ENCODE results near the gene IGFLR1.
"Not testable (repeated sequence)": the region's sequence is repeated elsewhere in the genome, so short reads cannot be mapped to it uniquely, and the experiment has no call there.

The IGFLR1 gene

DNA sequence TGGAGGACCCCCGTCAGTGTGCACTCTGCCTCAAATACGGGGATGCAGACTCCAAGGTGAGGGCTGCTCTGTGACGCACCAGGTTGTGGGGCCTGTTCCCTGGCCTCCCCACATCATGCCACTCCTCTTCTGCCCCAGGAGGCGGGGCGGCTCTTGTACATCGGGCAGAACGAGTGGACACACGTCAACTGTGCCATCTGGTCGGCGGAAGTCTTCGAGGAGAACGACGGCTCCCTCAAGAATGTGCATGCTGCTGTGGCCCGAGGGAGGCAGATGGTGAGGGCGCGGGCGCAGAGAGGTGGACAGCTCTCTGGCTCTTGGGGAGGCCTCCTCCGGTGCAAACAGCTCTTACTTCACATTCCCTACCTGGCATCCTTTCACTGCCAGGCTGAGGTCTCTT lies 13.2 kb downstream of the IGFLR1 start:
- Histone ChIP-seq H3K27ac (no peak overlapping the region), H3K4me3 (no peak overlapping the region)
- DNase-seq (ENCODE audit: low spot score): no peak
- TF ChIP-seq, protein P1, sequence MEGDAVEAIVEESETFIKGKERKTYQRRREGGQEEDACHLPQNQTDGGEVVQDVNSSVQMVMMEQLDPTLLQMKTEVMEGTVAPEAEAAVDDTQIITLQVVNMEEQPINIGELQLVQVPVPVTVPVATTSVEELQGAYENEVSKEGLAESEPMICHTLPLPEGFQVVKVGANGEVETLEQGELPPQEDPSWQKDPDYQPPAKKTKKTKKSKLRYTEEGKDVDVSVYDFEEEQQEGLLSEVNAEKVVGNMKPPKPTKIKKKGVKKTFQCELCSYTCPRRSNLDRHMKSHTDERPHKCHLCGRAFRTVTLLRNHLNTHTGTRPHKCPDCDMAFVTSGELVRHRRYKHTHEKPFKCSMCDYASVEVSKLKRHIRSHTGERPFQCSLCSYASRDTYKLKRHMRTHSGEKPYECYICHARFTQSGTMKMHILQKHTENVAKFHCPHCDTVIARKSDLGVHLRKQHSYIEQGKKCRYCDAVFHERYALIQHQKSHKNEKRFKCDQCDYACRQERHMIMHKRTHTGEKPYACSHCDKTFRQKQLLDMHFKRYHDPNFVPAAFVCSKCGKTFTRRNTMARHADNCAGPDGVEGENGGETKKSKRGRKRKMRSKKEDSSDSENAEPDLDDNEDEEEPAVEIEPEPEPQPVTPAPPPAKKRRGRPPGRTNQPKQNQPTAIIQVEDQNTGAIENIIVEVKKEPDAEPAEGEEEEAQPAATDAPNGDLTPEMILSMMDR (IDR thresholded peaks at IDR 0.05): no peak

- Histone ChIP-seq H3K27ac (no peak overlapping the region), H3K4me3 (no peak overlapping the region)
- TF ChIP-seq, protein P1 (IDR thresholded peaks at IDR 0.05): no peak
- DNase-seq (ENCODE audit: low spot score): no peak
These were observed 14.1 kb downstream of the IGFLR1 start for GRCh38 chr19:35727956-35728706.

- DNase-seq (ENCODE audit: low spot score): no peak
- H3K27ac ChIP-seq: no peak overlapping the region
- H3K4me3 ChIP-seq: no peak overlapping the region
- TF ChIP-seq, protein P1 (IDR thresholded peaks at IDR 0.05): no peak
These were observed 14.9 kb downstream of the IGFLR1 start for GRCh38 chr19:35727053-35727955.

DNA sequence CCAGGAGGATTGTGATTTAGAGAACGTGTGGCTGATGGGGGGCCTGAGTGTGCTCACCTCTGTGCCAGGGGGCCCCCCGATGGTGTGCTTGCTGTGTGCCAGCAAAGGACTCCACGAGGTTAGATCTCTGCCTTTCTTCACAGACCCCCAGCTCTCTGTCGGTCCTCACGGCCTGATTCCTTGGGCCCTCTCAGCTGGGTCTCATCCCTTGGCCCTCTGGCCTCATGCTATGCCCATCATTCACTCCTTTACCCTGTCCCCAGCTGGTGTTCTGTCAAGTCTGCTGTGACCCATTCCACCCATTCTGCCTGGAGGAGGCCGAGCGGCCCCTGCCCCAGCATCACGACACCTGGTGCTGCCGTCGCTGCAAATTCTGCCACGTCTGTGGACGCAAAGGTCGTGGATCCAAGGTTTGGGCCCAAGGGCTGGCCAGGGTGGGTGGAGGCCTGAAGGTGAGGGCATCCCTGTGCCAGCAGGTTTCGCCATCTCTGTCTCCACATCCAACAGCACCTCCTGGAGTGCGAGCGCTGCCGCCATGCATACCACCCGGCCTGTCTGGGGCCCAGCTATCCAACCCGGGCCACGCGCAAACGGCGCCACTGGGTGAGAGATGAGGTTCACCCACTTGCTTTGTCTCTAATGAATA lies 16.9 kb downstream of the IGFLR1 start:
- H3K27ac ChIP-seq: no peak overlapping the region
- no peak for DNase-seq (ENCODE audit: low spot score)
- no peak overlapping the region for H3K4me3 ChIP-seq
- TF ChIP-seq, protein P1 (IDR thresholded peaks at IDR 0.05): no peak

GRCh38 chr19:35724560-35724959 lies 17.7 kb downstream of the IGFLR1 start:
- Histone ChIP-seq H3K27ac (no peak overlapping the region), H3K4me3 (no peak overlapping the region)
- TF ChIP-seq, protein P1 (IDR thresholded peaks at IDR 0.05): no peak
- no peak for DNase-seq (ENCODE audit: low spot score)

DNA sequence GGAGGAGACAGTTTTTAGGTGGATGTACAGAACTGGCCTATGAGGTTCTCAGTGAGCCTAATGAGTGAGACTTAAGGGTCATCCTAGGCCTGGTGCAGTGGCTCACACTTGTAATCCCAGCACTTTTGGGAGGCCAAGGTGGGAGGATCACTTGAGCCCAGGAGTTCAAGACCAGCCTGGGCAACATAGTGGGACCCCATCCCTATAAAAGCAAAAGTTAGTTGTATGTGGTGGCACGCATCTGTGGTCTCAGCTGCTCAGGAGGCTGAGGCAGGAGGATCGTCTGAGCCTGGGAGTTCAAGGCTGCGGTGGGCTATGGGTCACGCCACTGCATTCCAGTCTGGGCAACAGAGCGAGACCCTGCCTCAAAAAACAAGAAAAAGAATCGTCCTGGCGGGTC lies 18.1 kb downstream of the IGFLR1 start:
- not testable (repeated sequence) for DNase-seq (ENCODE audit: low spot score); H3K27ac ChIP-seq; H3K4me3 ChIP-seq

- TF ChIP-seq, protein P1 (IDR thresholded peaks at IDR 0.05): no peak
- DNase-seq (ENCODE audit: low spot score): no peak
- Histone ChIP-seq H3K4me3 (no peak overlapping the region), H3K27ac (no peak overlapping the region)
These were observed 18.6 kb downstream of the IGFLR1 start for GRCh38 chr19:35723671-35724070.
